Measurements from ENCODE around the gene RNASET2. TPM values are rescaled to one million over a fixed set of nuclear protein-coding genes. Genes with fewer than 3 reads are reported as not detected.
A peak's percentile ranks its signal among the peaks of the same experiment; 100 is the strongest.

The RNASET2 gene
- total and polyA plus RNA-seq, 2 of the 13 experiments (the other 11 are each of a cell fraction or from before 2014, with no cell fraction given) = 44.6 to 597 TPM

GRCh38 chr6:166958926-166959861, 2.8 kb upstream of the RNASET2 start (continued):
- TF ChIP-seq ZNF572 (CRISPR knock-in tag; IDR thresholded peaks at IDR 0.05) = 0 out of 2 replicates have a peak, but pooled peaks have one; percentile 31
- peak; percentile 64 for TF ChIP-seq ZNF792 (CRISPR knock-in tag; IDR thresholded peaks at IDR 0.05)
- no peak for TF ChIP-seq KAT2B (IDR thresholded peaks at IDR 0.05; ENCODE audit: borderline replicate concordance, low read depth, low read length)
- TF ChIP-seq ZFAT (CRISPR knock-in tag; conservative IDR thresholded peaks at IDR 0.05) = no peak
- TF ChIP-seq ZNF44 (CRISPR knock-in tag; IDR thresholded peaks at IDR 0.05) = peak; percentile 57; the same call in 1 of the 2 replicates
- TF ChIP-seq HNF4G (IDR thresholded peaks at IDR 0.05; ENCODE audit: borderline replicate concordance, low read depth, low read length) = peak; percentile 33; the same call in 1 of the 2 replicates
- no peak; the same call in 1 of the 2 replicates for TF ChIP-seq HNF4G (CRISPR knock-in tag; IDR thresholded peaks at IDR 0.05; ENCODE audit: borderline replicate concordance, low read depth)
- TF ChIP-seq HOXA9 (CRISPR knock-in tag; IDR thresholded peaks at IDR 0.05; ENCODE audit: borderline replicate concordance) = no peak
- peak; percentile 34; the same call in 1 of the 2 replicates for TF ChIP-seq DMAP1 (CRISPR knock-in tag; IDR thresholded peaks at IDR 0.05)
- TF ChIP-seq RFXAP (CRISPR knock-in tag; IDR thresholded peaks at IDR 0.05; ENCODE audit: borderline replicate concordance) = no peak
- TF ChIP-seq SATB2 (CRISPR knock-in tag; IDR thresholded peaks at IDR 0.05) = no peak
- TF ChIP-seq RXRB (CRISPR knock-in tag; IDR thresholded peaks at IDR 0.05; ENCODE audit: borderline replicate concordance) = peak; percentile 66; the same call in 1 of the 2 replicates
- peak in 1 of 2 experiments; percentile 62; a peak in 1 of 4 replicates for TF ChIP-seq EP300 (IDR thresholded peaks at IDR 0.05; ENCODE audit: low read depth in 2 of 2, low read length in 2 of 2)
- TF ChIP-seq EP300 (CRISPR knock-in tag; IDR thresholded peaks at IDR 0.05; ENCODE audit: borderline replicate concordance) = no peak; the same call in 1 of the 2 replicates
- 0 out of 2 replicates have a peak, but pooled peaks have one; percentile 8 for TF ChIP-seq HNF4A (CRISPR knock-in tag; IDR thresholded peaks at IDR 0.05)
- TF ChIP-seq ZSCAN9 (CRISPR knock-in tag; IDR thresholded peaks at IDR 0.05; ENCODE audit: borderline replicate concordance) = no peak
- TF ChIP-seq ISL2 (CRISPR knock-in tag; IDR thresholded peaks at IDR 0.05) = peak; percentile 7; the same call in 1 of the 2 replicates
- no peak for TF ChIP-seq FOXM1 (CRISPR knock-in tag; IDR thresholded peaks at IDR 0.05)
- TF ChIP-seq ZNF691 (CRISPR knock-in tag; IDR thresholded peaks at IDR 0.05; ENCODE audit: borderline replicate concordance, low read depth) = 0 out of 2 replicates have a peak, but pooled peaks have one; percentile 7
- peak; percentile 37; the same call in 1 of the 2 replicates for TF ChIP-seq HNF1A (IDR thresholded peaks at IDR 0.05; ENCODE audit: low read depth)
- no peak for TF ChIP-seq HNF1A (CRISPR knock-in tag; IDR thresholded peaks at IDR 0.05; ENCODE audit: borderline replicate concordance)
- TF ChIP-seq, protein P1, sequence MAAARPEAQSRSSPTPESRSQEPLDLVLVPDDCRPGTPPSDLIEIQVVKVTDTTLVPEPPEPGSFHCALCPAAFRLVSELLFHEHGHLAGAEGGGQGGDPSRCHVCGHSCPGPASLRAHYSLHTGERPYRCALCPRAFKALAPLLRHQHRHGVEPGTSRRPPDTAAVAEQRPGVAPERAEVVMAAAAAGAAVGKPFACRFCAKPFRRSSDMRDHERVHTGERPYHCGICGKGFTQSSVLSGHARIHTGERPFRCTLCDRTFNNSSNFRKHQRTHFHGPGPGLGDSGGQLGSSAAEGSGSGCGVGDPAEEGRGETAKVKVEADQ (CRISPR knock-in tag; IDR thresholded peaks at IDR 0.05; ENCODE audit: borderline replicate concordance) = 0 out of 2 replicates have a peak, but pooled peaks have one; percentile 23
- TF ChIP-seq NFRKB (IDR thresholded peaks at IDR 0.05) = no peak
- TF ChIP-seq NRL (CRISPR knock-in tag; IDR thresholded peaks at IDR 0.05; ENCODE audit: borderline replicate concordance) = no peak
- TF ChIP-seq ZBTB1 (CRISPR knock-in tag; IDR thresholded peaks at IDR 0.05; ENCODE audit: borderline replicate concordance) = no peak

All from HepG2 (cell line).